Neural cell (in vitro differentiated cells): ENCODE data around the gene KRT86. TPM values are rescaled to one million over a fixed set of nuclear protein-coding genes. Genes with fewer than 3 reads are reported as not detected.

Experiments used
- H2AFZ ChIP-seq: fragments of 200-600, 300-800 bp; sonication (generic), shearing (Covaris generic); 2 replicates; pipeline ENCODE4 v1.6.0; 2014; ENCODE audit warnings: low read depth, mild to moderate bottlenecking, antibody characterized with exemption, low read length, moderate library complexity
- H3F3A ChIP-seq: fragments of 200-600 bp; shearing (Covaris generic); 2 replicates; pipeline ENCODE4 v1.6.1; 2016; ENCODE audit warnings: mild to moderate bottlenecking, moderate library complexity, mixed read lengths, antibody characterized with exemption, low read length; ENCODE audit not compliant: insufficient read depth, poor library complexity, severe bottlenecking
- H3K27ac ChIP-seq: fragments of 200-600, 300-800 bp; sonication (generic), shearing (Covaris generic); 2 replicates; pipeline ENCODE4 v1.5.1; 2014; ENCODE audit warnings: mild to moderate bottlenecking, low read length, moderate library complexity
- H3K27me3 ChIP-seq: fragments of 300-800, 200-600 bp; sonication (generic), shearing (Covaris generic); 2 replicates; pipeline ENCODE4 v1.6.0; 2014; ENCODE audit warnings: mild to moderate bottlenecking, low read depth, low read length, moderate library complexity; ENCODE audit not compliant: insufficient read depth
- H3K36me3 ChIP-seq: fragments of 300-800, 200-600 bp; sonication (generic), shearing (Covaris generic); 2 replicates; pipeline ENCODE4 v1.5.1; 2014; ENCODE audit warnings: mild to moderate bottlenecking, antibody characterized with exemption, low read length, moderate library complexity; ENCODE audit not compliant: insufficient read depth
- H3K4me2 ChIP-seq: fragments of 300-800, 200-600 bp; sonication (generic), shearing (Covaris generic); 2 replicates; pipeline ENCODE4 v1.6.0; 2014; ENCODE audit warnings: mild to moderate bottlenecking, low read length
- H3K4me3 ChIP-seq: fragments of 300-800, 200-600 bp; sonication (generic), shearing (Covaris generic); 2 replicates; pipeline ENCODE4 v1.5.1; 2014; ENCODE audit warnings: mild to moderate bottlenecking, low read length, moderate library complexity
- H3K79me2 ChIP-seq: fragments of 200-600 bp; shearing (Covaris generic); replicated peaks from 2 replicates; pipeline ENCODE4 v1.6.0; 2014; ENCODE audit warnings: mild to moderate bottlenecking, low read length, moderate library complexity; ENCODE audit not compliant: insufficient read depth
- H3K9ac ChIP-seq: fragments of 300-800, 200-600 bp; sonication (generic), shearing (Covaris generic); 2 replicates; pipeline ENCODE4 v1.6.1; 2016; ENCODE audit warnings: mild to moderate bottlenecking, low read length, mixed read lengths
- H3K9me2 ChIP-seq: fragments of 200-600 bp; shearing (Covaris generic); 2 replicates; pipeline ENCODE4 v1.6.1; 2016; ENCODE audit warnings: mild to moderate bottlenecking, low read length, mixed read lengths; ENCODE audit not compliant: insufficient read depth
- H3K9me3 ChIP-seq: fragments of 200-600, 300-800 bp; sonication (generic), shearing (Covaris generic); 2 replicates; pipeline ENCODE4 v1.6.1; 2016; ENCODE audit warnings: mild to moderate bottlenecking, mixed run types, low read length, moderate library complexity, mixed read lengths
- H4K20me1 ChIP-seq: fragments of 200-600 bp; shearing (Covaris generic); 2 replicates; pipeline ENCODE4 v1.6.1; 2016; ENCODE audit warnings: mild to moderate bottlenecking, mixed run types; ENCODE audit not compliant: insufficient read depth
- CTCF ChIP-seq: fragments of 450-650 bp; IDR thresholded peaks from 2 replicates; pipeline ENCODE4 v1.5.1; 2014; ENCODE audit warnings: antibody characterized with exemption, mild to moderate bottlenecking, moderate library complexity; ENCODE audit not compliant: poor library complexity, severe bottlenecking
- EP300 ChIP-seq: fragments of 450-650 bp; conservative IDR thresholded peaks from 2 replicates; pipeline ENCODE4 v1.6.1; 2014; ENCODE audit warnings: antibody characterized with exemption, mild to moderate bottlenecking, moderate library complexity; ENCODE audit not compliant: poor library complexity, severe bottlenecking
- EZH2 ChIP-seq: fragments of 200-600, 300-800 bp; shearing (Covaris generic), sonication (generic); IDR thresholded peaks from 2 replicates; pipeline ENCODE4 v1.6.1; 2014; ENCODE audit warnings: antibody characterized with exemption, low read length, borderline replicate concordance, mild to moderate bottlenecking; ENCODE audit not compliant: insufficient read depth, poor library complexity, severe bottlenecking
- MXI1 ChIP-seq: fragments of 450-650 bp; conservative IDR thresholded peaks from 2 replicates; pipeline ENCODE4 v1.6.1; 2014; ENCODE audit warnings: antibody characterized with exemption, mild to moderate bottlenecking; ENCODE audit not compliant: poor library complexity, severe bottlenecking
- POLR2AphosphoS5 ChIP-seq: IDR thresholded peaks from 2 replicates; pipeline ENCODE4 v1.6.1; 2012
- RAD21 ChIP-seq: fragments of 450-650 bp; conservative IDR thresholded peaks from 2 replicates; pipeline ENCODE4 v1.6.1; 2014; ENCODE audit warnings: antibody characterized with exemption, mild to moderate bottlenecking, moderate library complexity
- REST ChIP-seq: IDR thresholded peaks from 2 replicates; pipeline ENCODE4 v1.6.1; 2012; ENCODE audit warnings: borderline replicate concordance
- SMC3 ChIP-seq: fragments of 450-650 bp; conservative IDR thresholded peaks from 2 replicates; pipeline ENCODE4 v1.6.1; 2014; ENCODE audit warnings: antibody characterized with exemption, mild to moderate bottlenecking, moderate library complexity; ENCODE audit not compliant: poor library complexity
- TAF1 ChIP-seq: IDR thresholded peaks from 2 replicates; pipeline ENCODE4 v1.6.1; 2012; ENCODE audit warnings: low read depth
- polyA plus RNA-seq: library from polyadenylated mRNA; depleted of rRNA; stranded (reverse); fragments of >200 nt; gene quantifications from 2 replicates; pipeline ENCODE4 v1.2.3, GENCODE V29; 2014

Gene KRT86
- polyA plus RNA-seq, 1 donor from 2014 or later: not detected

DNA sequence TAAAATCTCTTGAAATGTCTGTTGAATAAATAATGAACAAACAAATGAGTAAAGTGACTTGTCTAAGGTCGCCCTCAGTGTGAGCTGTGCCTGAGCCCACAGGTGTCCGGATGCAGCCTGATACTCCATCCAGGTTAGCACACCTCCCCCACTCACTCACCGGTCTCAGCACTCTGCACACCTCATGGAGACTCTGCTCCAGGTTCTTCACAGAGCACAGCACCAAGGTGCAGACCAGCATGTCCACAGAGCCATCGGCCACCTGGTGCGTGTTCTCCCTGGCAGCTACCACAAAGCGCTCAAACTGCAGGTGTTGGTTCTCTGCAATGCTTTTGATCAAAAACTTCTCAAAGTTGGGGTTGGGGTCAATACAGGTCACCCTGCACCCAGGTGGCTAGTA is 45.5 kb upstream of the KRT86 start:
- Histone ChIP-seq H3K9me3 (no peaks in the 10 kb centered on the region), H3K4me2 (no peak overlapping the region), H3K79me2 (no peaks in the 10 kb centered on the region), H3F3A (no peaks in the 10 kb centered on the region), H3K36me3 (no peaks in the 10 kb centered on the region), H2AFZ (no peak overlapping the region), H3K27ac (no peak overlapping the region), H3K27me3 (peaks cover 28% of the 10 kb centered on the region), H3K4me3 (no peak overlapping the region), H4K20me1 (no peaks in the 10 kb centered on the region), H3K9ac (no peak overlapping the region), H3K9me2 (no peaks in the 10 kb centered on the region)
- TF ChIP-seq EP300 (no peak), EZH2 (no peak)

- Histone ChIP-seq H2AFZ (no peak overlapping the region), H3K4me2 (no peak overlapping the region), H3F3A (no peaks in the 10 kb centered on the region), H3K36me3 (no peaks in the 10 kb centered on the region), H3K9ac (no peak overlapping the region), H3K4me3 (no peak overlapping the region), H3K27ac (no peak overlapping the region), H3K9me2 (no peaks in the 10 kb centered on the region), H3K27me3 (peaks cover 37% of the 10 kb centered on the region), H4K20me1 (no peaks in the 10 kb centered on the region), H3K9me3 (no peaks in the 10 kb centered on the region), H3K79me2 (no peaks in the 10 kb centered on the region)
- TF ChIP-seq SMC3 (no peak), CTCF (no peak), MXI1 (no peak), RAD21 (no peak), TAF1 (no peak), POLR2AphosphoS5 (no peak)
Measured at GRCh38 chr12:52229836-52230343, 44.6 kb upstream of the KRT86 start.

DNA sequence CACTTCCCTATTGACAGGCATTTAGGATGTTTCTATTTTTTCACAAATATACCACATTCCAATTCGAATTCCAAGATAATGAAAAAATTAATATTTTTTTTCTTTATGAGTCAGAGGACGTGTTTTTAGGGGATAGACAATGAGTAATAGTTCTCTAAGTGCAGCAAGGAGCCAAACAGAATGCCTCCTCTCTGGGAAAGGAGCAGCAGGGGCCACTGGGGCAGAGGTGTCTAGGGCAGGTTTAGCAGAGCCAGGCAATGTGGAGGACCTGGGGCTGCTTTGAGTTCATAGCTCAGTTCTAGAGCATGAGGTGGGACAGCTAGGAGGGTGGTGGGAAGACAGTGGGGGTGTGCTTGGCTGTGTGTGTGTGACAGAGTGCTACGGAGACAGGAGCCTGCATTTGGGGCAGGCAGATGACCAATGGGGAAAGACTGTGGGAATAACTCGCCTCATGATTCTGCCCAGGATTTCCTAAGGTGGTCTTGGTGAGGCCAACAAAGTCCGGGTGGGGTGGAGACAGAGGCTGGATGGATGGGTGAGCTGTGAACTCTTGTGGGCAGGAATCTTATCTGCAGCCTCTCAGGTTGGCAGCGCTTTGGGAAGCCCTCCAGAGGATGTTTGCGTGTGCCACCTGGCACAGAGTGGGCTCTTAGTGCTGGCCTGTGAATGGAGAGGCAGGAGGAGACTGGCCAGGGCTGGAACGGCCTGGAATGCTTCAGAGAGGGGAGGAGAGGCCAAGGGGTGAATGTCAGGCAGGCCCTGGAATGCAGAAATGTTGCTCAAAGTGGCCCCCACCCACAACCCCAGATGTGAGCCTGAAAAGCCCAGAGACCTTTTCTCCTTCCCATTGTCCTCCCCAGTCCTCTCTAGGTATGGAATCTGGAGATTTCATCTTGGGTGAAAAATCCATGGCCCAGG is 43.8 kb upstream of the KRT86 start:
- no peaks in the 10 kb centered on the region for H3F3A ChIP-seq
- H3K9ac ChIP-seq: no peak overlapping the region
- H3K9me3 ChIP-seq: no peaks in the 10 kb centered on the region
- no peaks in the 10 kb centered on the region for H3K36me3 ChIP-seq
- H3K27ac ChIP-seq: no peak overlapping the region
- H3K9me2 ChIP-seq: no peaks in the 10 kb centered on the region
- H3K27me3 ChIP-seq: peaks cover 39% of the 10 kb centered on the region
- TF ChIP-seq REST (no peak), SMC3 (no peak), EZH2 (no peak), TAF1 (no peak), EP300 (no peak)
- no peak overlapping the region for H3K4me2 ChIP-seq
- H3K79me2 ChIP-seq: no peaks in the 10 kb centered on the region
- no peaks in the 10 kb centered on the region for H4K20me1 ChIP-seq
- H2AFZ ChIP-seq: no peak overlapping the region
- H3K4me3 ChIP-seq: no peak overlapping the region
